Osteoblast (primary cell): ENCODE measurements around the gene ATE1. TPM values are rescaled to one million over a fixed set of nuclear protein-coding genes. Genes with fewer than 3 reads are reported as not detected.

Experiments
- DNase-seq: peaks from one replicate; pipeline ENCODE4 v3.0.0; 2011; ENCODE audit warnings: low spot score, mixed read lengths; ENCODE audit not compliant: insufficient read length; ENCODE audit errors: missing footprints
- H2AFZ ChIP-seq: 2 replicates; pipeline ENCODE4 v1.6.0; 2011; ENCODE audit warnings: mild to moderate bottlenecking, low read length
- H3K27ac ChIP-seq: 2 replicates; pipeline ENCODE4 v1.5.1; 2011; ENCODE audit warnings: mild to moderate bottlenecking, low read depth, low read length, moderate library complexity
- H3K27me3 ChIP-seq: 2 replicates; pipeline ENCODE4 v1.6.0; 2012; ENCODE audit warnings: mild to moderate bottlenecking, control low read depth, inconsistent platforms, low read length, moderate library complexity; ENCODE audit not compliant: insufficient read depth
- H3K36me3 ChIP-seq: 2 replicates; pipeline ENCODE4 v1.5.1; 2011; ENCODE audit warnings: mild to moderate bottlenecking, low read length, control low read depth, moderate library complexity; ENCODE audit not compliant: insufficient read depth
- H3K4me1 ChIP-seq: 2 replicates; pipeline ENCODE4 v1.5.1; 2011; ENCODE audit warnings: mild to moderate bottlenecking, low read length, control low read depth, moderate library complexity; ENCODE audit not compliant: insufficient read depth
- H3K4me2 ChIP-seq: 2 replicates; pipeline ENCODE4 v1.6.0; 2011; ENCODE audit warnings: mild to moderate bottlenecking, low read length; ENCODE audit not compliant: insufficient read depth
- H3K4me3 ChIP-seq: fragments of 200-600 bp; sonication (generic); 3 replicates; pipeline ENCODE4 v1.5.1; 2012; ENCODE audit warnings: mild to moderate bottlenecking, low read length, inconsistent platforms; ENCODE audit not compliant: insufficient read depth
- H3K79me2 ChIP-seq: 2 replicates; pipeline ENCODE4 v1.6.0; 2012; ENCODE audit warnings: mild to moderate bottlenecking, low read length, control low read depth, inconsistent platforms; ENCODE audit not compliant: insufficient read depth
- H3K9me3 ChIP-seq: 2 replicates; pipeline ENCODE4 v1.5.1; 2011; ENCODE audit warnings: low read depth, low read length, control low read depth
- H4K20me1 ChIP-seq: 2 replicates; pipeline ENCODE4 v1.6.0; 2012; ENCODE audit warnings: mild to moderate bottlenecking, low read length, control low read depth; ENCODE audit not compliant: insufficient read depth
- total RNA-seq: library from RNA; depleted of rRNA; stranded (reverse); fragments of >200 nt; gene quantifications from 2 replicates; pipeline ENCODE4 v1.2.3, GENCODE V29; 2012
- TF ChIP-seq, protein P1 (sequence below): IDR thresholded peaks from 2 replicates; pipeline ENCODE4 v1.5.1; 2011; ENCODE audit warnings: mild to moderate bottlenecking, low read depth, low read length, moderate library complexity; ENCODE audit errors: extremely low read depth

Gene ATE1
- total RNA-seq, 1 donor, result 21.0 TPM

GRCh38 chr10:121818599-121818998 is 109.2 kb downstream of the ATE1 start:
- Histone ChIP-seq H3K4me2 (no peak overlapping the region), H4K20me1 (no peaks in the 10 kb centered on the region), H3K4me1 (peaks cover under 1% of the 10 kb centered on the region), H3K79me2 (no peaks in the 10 kb centered on the region), H3K9me3 (no peaks in the 10 kb centered on the region), H3K4me3 (no peak overlapping the region), H2AFZ (no peak overlapping the region), H3K27ac (no peak overlapping the region), H3K27me3 (no peaks in the 10 kb centered on the region), H3K36me3 (no peaks in the 10 kb centered on the region)
- no peak for DNase-seq
- TF ChIP-seq, protein P1, sequence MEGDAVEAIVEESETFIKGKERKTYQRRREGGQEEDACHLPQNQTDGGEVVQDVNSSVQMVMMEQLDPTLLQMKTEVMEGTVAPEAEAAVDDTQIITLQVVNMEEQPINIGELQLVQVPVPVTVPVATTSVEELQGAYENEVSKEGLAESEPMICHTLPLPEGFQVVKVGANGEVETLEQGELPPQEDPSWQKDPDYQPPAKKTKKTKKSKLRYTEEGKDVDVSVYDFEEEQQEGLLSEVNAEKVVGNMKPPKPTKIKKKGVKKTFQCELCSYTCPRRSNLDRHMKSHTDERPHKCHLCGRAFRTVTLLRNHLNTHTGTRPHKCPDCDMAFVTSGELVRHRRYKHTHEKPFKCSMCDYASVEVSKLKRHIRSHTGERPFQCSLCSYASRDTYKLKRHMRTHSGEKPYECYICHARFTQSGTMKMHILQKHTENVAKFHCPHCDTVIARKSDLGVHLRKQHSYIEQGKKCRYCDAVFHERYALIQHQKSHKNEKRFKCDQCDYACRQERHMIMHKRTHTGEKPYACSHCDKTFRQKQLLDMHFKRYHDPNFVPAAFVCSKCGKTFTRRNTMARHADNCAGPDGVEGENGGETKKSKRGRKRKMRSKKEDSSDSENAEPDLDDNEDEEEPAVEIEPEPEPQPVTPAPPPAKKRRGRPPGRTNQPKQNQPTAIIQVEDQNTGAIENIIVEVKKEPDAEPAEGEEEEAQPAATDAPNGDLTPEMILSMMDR, result no peak

- Histone ChIP-seq H4K20me1 (no peaks in the 10 kb centered on the region), H3K27ac (no peak overlapping the region), H3K4me3 (no peak overlapping the region), H3K36me3 (no peaks in the 10 kb centered on the region), H3K4me2 (no peak overlapping the region), H3K79me2 (no peaks in the 10 kb centered on the region), H3K27me3 (no peaks in the 10 kb centered on the region), H2AFZ (no peak overlapping the region), H3K9me3 (no peaks in the 10 kb centered on the region), H3K4me1 (peaks cover 3% of the 10 kb centered on the region)
- TF ChIP-seq, protein P1, result no peak
- no peak for DNase-seq
Observed at GRCh38 chr10:121816197-121816596, 111.6 kb downstream of the ATE1 start.

- no peaks in the 10 kb centered on the region for H3K36me3 ChIP-seq
- TF ChIP-seq, protein P1, result no peak
- no peak overlapping the region for H3K27ac ChIP-seq
- H3K4me1 ChIP-seq, result peaks cover 3% of the 10 kb centered on the region
- no peak for DNase-seq
- no peaks in the 10 kb centered on the region for H4K20me1 ChIP-seq
- H3K4me3 ChIP-seq, result no peak overlapping the region
- H2AFZ ChIP-seq, result no peak overlapping the region
- H3K9me3 ChIP-seq, result no peaks in the 10 kb centered on the region
- no peak overlapping the region for H3K4me2 ChIP-seq
- no peaks in the 10 kb centered on the region for H3K27me3 ChIP-seq
- no peaks in the 10 kb centered on the region for H3K79me2 ChIP-seq
Observed at GRCh38 chr10:121813857-121814256, 114.0 kb downstream of the ATE1 start.

DNA sequence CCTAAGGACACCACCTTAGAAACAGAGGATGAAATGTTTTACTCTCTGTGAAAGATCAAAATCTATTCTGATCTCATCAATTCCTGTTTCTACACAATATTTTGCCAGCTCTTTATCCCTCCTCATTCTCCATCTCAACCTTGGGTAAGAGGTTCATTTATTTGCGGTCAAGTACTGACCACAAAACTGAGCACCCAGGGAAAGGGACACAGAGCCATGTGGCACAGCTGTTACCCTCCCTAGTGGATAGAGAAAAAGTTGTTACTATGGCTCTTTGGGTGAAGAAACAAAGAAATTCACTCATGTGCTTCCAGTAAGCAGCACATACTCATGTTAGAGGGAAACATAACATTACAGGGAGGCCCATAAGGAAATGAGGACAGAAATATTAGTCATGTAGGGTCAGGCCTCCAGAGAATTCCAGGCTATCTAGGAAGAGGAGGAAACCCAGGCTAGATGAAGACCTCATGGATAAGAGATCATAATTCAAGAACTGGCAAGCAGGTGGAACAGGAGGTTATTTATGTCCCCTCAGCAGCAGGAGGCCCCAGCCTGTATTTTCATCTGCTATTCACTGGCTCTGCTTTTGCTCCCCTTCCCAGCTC is 114.5 kb downstream of the ATE1 start:
- Histone ChIP-seq H2AFZ (no peak overlapping the region), H3K36me3 (no peaks in the 10 kb centered on the region), H3K4me1 (peaks cover 3% of the 10 kb centered on the region), H3K27ac (no peak overlapping the region), H4K20me1 (no peaks in the 10 kb centered on the region), H3K4me2 (no peak overlapping the region), H3K4me3 (no peak overlapping the region), H3K27me3 (no peaks in the 10 kb centered on the region), H3K9me3 (no peaks in the 10 kb centered on the region), H3K79me2 (no peaks in the 10 kb centered on the region)
- peak; percentile 92 for DNase-seq
- TF ChIP-seq, protein P1, result no peak
